K562 (cell line): Measurements from ENCODE around the gene XRCC2. TPM values are rescaled to one million over a fixed set of nuclear protein-coding genes. Genes with fewer than 3 reads are reported as not detected.
A peak's percentile ranks its signal among the peaks of the same experiment; 100 is the strongest.

Source experiments
- ATF1 ChIP-seq, 2 experiments: fragments of 450-650 bp in 1 of 2; IDR thresholded peaks; 2 replicates each; pipeline ENCODE4 v1.6.1; 2016; ENCODE audit warnings: missing compliant biosample characterization in 1 of 2, missing genetic modification characterization in 1 of 2
- ATF3 ChIP-seq, 2 experiments: fragments of 450-650 bp in 1 of 2; sonication (generic) in 1 of 2; formaldehyde crosslinking in 1 of 2; IDR thresholded peaks in 1 of 2; conservative IDR thresholded peaks in 1 of 2; 2 replicates each; pipeline versions ENCODE4 v1.6.1 to v1.8.1; 2016 to 2023; ENCODE audit warnings: mild to moderate bottlenecking in 2 of 2, moderate library complexity in 2 of 2, inconsistent platforms in 1 of 2, missing genetic modification reagents in 1 of 2
- BACH1 ChIP-seq: fragments of 200-800 bp; sonication (Bioruptor generic); IDR thresholded peaks from 2 replicates; pipeline ENCODE4 v1.6.1; 2016; ENCODE audit warnings: missing genetic modification characterization, missing compliant biosample characterization
- ETV1 ChIP-seq: fragments of 450-650 bp; conservative IDR thresholded peaks from 2 replicates; pipeline ENCODE4 v1.6.1; 2016; ENCODE audit warnings: missing genetic modification characterization, control low read depth, low read depth, missing compliant biosample characterization
- GMEB1 ChIP-seq: fragments of 250-450 bp; sonication (Bioruptor Pico); IDR thresholded peaks from 2 replicates; pipeline ENCODE4 v1.4.0; 2020; ENCODE audit warnings: mild to moderate bottlenecking
- HMG20A ChIP-seq: fragments of 450-650 bp; formaldehyde crosslinking; conservative IDR thresholded peaks from 2 replicates; pipeline ENCODE4 v1.4.0; 2020; ENCODE audit warnings: mild to moderate bottlenecking, mixed read lengths
- JUN ChIP-seq, 2 experiments: sonication (generic) in 1 of 2; formaldehyde crosslinking in 1 of 2; IDR thresholded peaks; 2 replicates each; pipeline versions ENCODE4 v1.6.1 to v1.8.0; 2012 to 2022; ENCODE audit warnings: borderline replicate concordance in 2 of 2, mild to moderate bottlenecking in 2 of 2, improper control_type of control experiment in 1 of 2, low read depth in 1 of 2, low read length in 1 of 2, missing genetic modification reagents in 1 of 2
- MEF2D ChIP-seq: conservative IDR thresholded peaks from 2 replicates; pipeline ENCODE4 v1.6.1; 2016; ENCODE audit warnings: low read depth, missing genetic modification characterization, missing compliant biosample characterization
- NFE2L1 ChIP-seq: fragments of 450-650 bp; IDR thresholded peaks from 2 replicates; pipeline ENCODE4 v1.6.1; 2016; ENCODE audit warnings: missing genetic modification characterization, low read depth, mild to moderate bottlenecking, missing compliant biosample characterization, moderate library complexity, borderline replicate concordance
- PHF8 ChIP-seq: fragments of 200-600 bp; sonication (generic); IDR thresholded peaks from 2 replicates; pipeline ENCODE4 v1.6.1; 2012; ENCODE audit warnings: mixed run types, mild to moderate bottlenecking, inconsistent platforms, low read length, moderate library complexity, borderline replicate concordance
- PKNOX1 ChIP-seq: fragments of 450-650 bp; IDR thresholded peaks from 2 replicates; pipeline ENCODE4 v1.6.1; 2016
- RBM25 ChIP-seq: fragments of 200-400 bp; formaldehyde crosslinking; IDR thresholded peaks from 2 replicates; pipeline ENCODE4 v1.6.1; 2018; ENCODE audit warnings: low read length, low read depth, moderate library complexity; ENCODE audit not compliant: severe bottlenecking
- WHSC1 ChIP-seq: IDR thresholded peaks from one replicate; pipeline ENCODE4 v1.6.1; 2012; ENCODE audit warnings: low read length, control low read depth, inconsistent platforms
- ZFP36 ChIP-seq: fragments of 150-350 bp; IDR thresholded peaks from 2 replicates; pipeline ENCODE4 v1.6.1; 2018; ENCODE audit warnings: low read length, low read depth; ENCODE audit not compliant: partially characterized antibody
- ZMIZ1 ChIP-seq, 2 experiments: fragments of 150-350 bp in 1 of 2; IDR thresholded peaks; 2 replicates each; pipeline ENCODE4 v1.6.1; 2012 to 2016; ENCODE audit warnings: low read depth in 2 of 2, low read length in 2 of 2, mild to moderate bottlenecking in 1 of 2, moderate library complexity in 1 of 2
- ZNF12 ChIP-seq: sonication (generic); formaldehyde crosslinking; IDR thresholded peaks from 2 replicates; pipeline ENCODE4 v1.4.0; 2020; ENCODE audit warnings: mild to moderate bottlenecking, missing genetic modification reagents
- ZNF133 ChIP-seq: fragments of 250-450 bp; sonication (Bioruptor Pico); IDR thresholded peaks from 2 replicates; pipeline ENCODE4 v1.4.0; 2020; ENCODE audit warnings: mild to moderate bottlenecking
- ZNF431 ChIP-seq: sonication (generic); formaldehyde crosslinking; IDR thresholded peaks from 2 replicates; pipeline ENCODE4 v1.8.0; 2022; ENCODE audit warnings: mild to moderate bottlenecking, missing genetic modification reagents
- polyA plus RNA-seq, 8 experiments: library from polyadenylated mRNA; depleted of rRNA in 4 of 8; stranded (reverse) in 5 of 8; unstranded in 3 of 8; fragments of >200 nt; fragmentation: Nextera tagmentation in 2 of 8; fragmentation: Illumina TruSeq in 1 of 8; extraction: Ambion mirVana in 2 of 8; extraction: Trizol in 1 of 8; gene quantifications; 2 replicates each; pipeline versions ENCODE4 v1.2.1 to v1.2.3, GENCODE V29; 2011 to 2014; ENCODE audit warnings: inconsistent platforms in 1 of 8, missing spikeins in 1 of 8
- total RNA-seq, 7 experiments: library from RNA; depleted of rRNA in 6 of 7; stranded (reverse); fragments of >200 nt in 6 of 7; fragmentation: Illumina TruSeq in 2 of 7; extraction: Trizol in 2 of 7; gene quantifications; 2 replicates each; pipeline versions ENCODE4 v1.2.1 to v1.2.3, GENCODE V29; 2011 to 2021; ENCODE audit warnings: low replicate concordance in 1 of 7

The XRCC2 gene
- total and polyA plus RNA-seq, 9 of the 15 experiments (the other 6 are each of a cell fraction or from before 2014, with no cell fraction given), result 16.2 to 58.0 (median 39.8) TPM

GRCh38 chr7:152617056-152617455 lies 58.9 kb downstream of the XRCC2 start (continued):
- TF ChIP-seq NFE2L1 (tag) (peak; percentile 20; the same call in 1 of the 2 replicates), ATF3 (IDR thresholded peaks at IDR 0.05) (peak; percentile 77), ATF3 (CRISPR knock-in tag; conservative IDR thresholded peaks at IDR 0.05) (no peak), MEF2D (tag) (no peak), ATF1 (CRISPR knock-in tag; IDR thresholded peaks at IDR 0.05) (no peak), ATF1 (tag; IDR thresholded peaks at IDR 0.05) (no peak), ZFP36 (peak; percentile 26), JUN (IDR thresholded peaks at IDR 0.05; ENCODE audit: borderline replicate concordance, low read depth, low read length) (peak; percentile 78), JUN (CRISPR knock-in tag; IDR thresholded peaks at IDR 0.05; ENCODE audit: borderline replicate concordance) (no peak), ZNF431 (CRISPR knock-in tag) (no peak), ZNF12 (CRISPR knock-in tag) (no peak), PHF8 (no peak), GMEB1 (CRISPR knock-in tag) (no peak), HMG20A (no peak), ZMIZ1 (IDR thresholded peaks at IDR 0.05; ENCODE audit: low read depth in 2 of 2, low read length in 2 of 2) (no peak), ETV1 (tag) (peak; percentile 45), PKNOX1 (0 out of 2 replicates have a peak, but pooled peaks have one; percentile 29), BACH1 (tag) (0 out of 2 replicates have a peak, but pooled peaks have one; percentile 30), RBM25 (peak; percentile 26), ZNF133 (CRISPR knock-in tag) (no peak), WHSC1 (no peak)
